SK-N-SH (cell line): ENCODE results near the gene ENTPD3. TPM values are rescaled to one million over a fixed set of nuclear protein-coding genes. Genes with fewer than 3 reads are reported as not detected.

Experiments
- CTCF ChIA-PET: fragments of 300-600, 350-600 bp; formaldehyde crosslinking; extraction: SDS; loops from one replicate; lab custom pipeline; 2021; lab: Yijun Ruan, JAX
- POLR2A ChIA-PET: fragments of 350-600 bp; sonication (Branson Sonifier 250); formaldehyde crosslinking; extraction: SDS; loops from one replicate; lab custom pipeline; 2020; ENCODE audit warnings: antibody characterized with exemption, inconsistent platforms; lab: Yijun Ruan, JAX
- DNase-seq: peaks from one replicate; pipeline ENCODE4 v3.0.0; 2012
- H2AFZ ChIP-seq: fragments of 200-600 bp; sonication (generic); 2 replicates; pipeline ENCODE4 v1.8.1; 2016; ENCODE audit warnings: antibody characterized with exemption, mild to moderate bottlenecking, low read depth
- H3F3A ChIP-seq: fragments of 200-600 bp; sonication (generic); replicated peaks from 2 replicates; pipeline ENCODE3; 2016; ENCODE audit warnings: antibody characterized with exemption, mild to moderate bottlenecking; ENCODE audit not compliant: insufficient read depth
- H3K27ac ChIP-seq, 2 experiments: fragments of 200-500 bp in 1 of 2; fragments of 200-600 bp in 1 of 2; sonication (Bioruptor generic) in 1 of 2; sonication (generic), shearing (Covaris generic) in 1 of 2; 2 replicates each; pipeline versions ENCODE4 v1.5.1 to v1.6.1; 2014 to 2016; ENCODE audit warnings: low read depth in 2 of 2, inconsistent platforms in 1 of 2, low read length in 1 of 2, mild to moderate bottlenecking in 1 of 2, mixed read lengths in 1 of 2
- H3K27me3 ChIP-seq: fragments of 200-600 bp; sonication (generic), shearing (Covaris generic); 2 replicates; pipeline ENCODE4 v1.6.1; 2016; ENCODE audit warnings: mixed run types; ENCODE audit not compliant: insufficient read depth
- H3K36me3 ChIP-seq, 2 experiments: fragments of 200-500 bp in 1 of 2; fragments of 200-600 bp in 1 of 2; sonication (Bioruptor generic) in 1 of 2; sonication (generic) in 1 of 2; replicated peaks in 1 of 2; 2 replicates each; pipeline versions ENCODE3 to v1.5.1; 2014 to 2016; ENCODE audit warnings: low read length in 1 of 2, mild to moderate bottlenecking in 1 of 2; ENCODE audit not compliant: insufficient read depth in 2 of 2, control insufficient read depth in 1 of 2
- H3K4me1 ChIP-seq, 2 experiments: fragments of 200-500 bp in 1 of 2; fragments of 200-600 bp in 1 of 2; sonication (Bioruptor generic) in 1 of 2; sonication (generic), shearing (Covaris generic) in 1 of 2; 2 replicates each; pipeline versions ENCODE4 v1.5.1 to v1.6.1; 2014 to 2016; ENCODE audit warnings: low read depth in 1 of 2, low read length in 1 of 2, mixed run types in 1 of 2; ENCODE audit not compliant: insufficient read depth in 2 of 2, control insufficient read depth in 1 of 2
- H3K4me2 ChIP-seq: fragments of 200-600 bp; sonication (generic), shearing (Covaris generic); 2 replicates; pipeline ENCODE4 v1.6.1; 2017; ENCODE audit warnings: mixed run types
- H3K4me3 ChIP-seq, 2 experiments: fragments of 200-500 bp in 1 of 2; fragments of 200-600 bp in 1 of 2; sonication (Bioruptor generic) in 1 of 2; sonication (generic), shearing (Covaris generic) in 1 of 2; 2 replicates each; pipeline versions ENCODE4 v1.5.1 to v1.8.1; 2014 to 2016; ENCODE audit warnings: low read depth in 2 of 2, inconsistent platforms in 1 of 2, low read length in 1 of 2, mild to moderate bottlenecking in 1 of 2, mixed read lengths in 1 of 2, moderate library complexity in 1 of 2
- H3K79me2 ChIP-seq: fragments of 200-600 bp; sonication (generic); 2 replicates; pipeline ENCODE4 v1.8.1; 2017; ENCODE audit warnings: mild to moderate bottlenecking; ENCODE audit not compliant: insufficient read depth
- H3K9ac ChIP-seq: fragments of 200-600 bp; sonication (generic); 2 replicates; pipeline ENCODE4 v1.6.1; 2017; ENCODE audit warnings: mixed run types
- H3K9me2 ChIP-seq: fragments of 200-600 bp; sonication (generic); 2 replicates; pipeline ENCODE4 v1.6.1; 2017; ENCODE audit warnings: mixed run types
- H3K9me3 ChIP-seq: fragments of 200-600 bp; sonication (generic); 2 replicates; pipeline ENCODE4 v1.6.1; 2017; ENCODE audit warnings: mixed run types, mild to moderate bottlenecking, moderate library complexity
- H4K20me1 ChIP-seq: fragments of 200-600 bp; sonication (generic); 2 replicates; pipeline ENCODE4 v1.6.1; 2017; ENCODE audit warnings: mild to moderate bottlenecking, mixed run types; ENCODE audit not compliant: insufficient read depth
- ELF1 ChIP-seq: IDR thresholded peaks from 2 replicates; pipeline ENCODE4 v1.4.0; 2012
- EP300 ChIP-seq, 2 experiments: IDR thresholded peaks; 2 replicates each; pipeline versions ENCODE4 v1.4.0 to v1.6.1; 2012; ENCODE audit warnings: borderline replicate concordance in 1 of 2, low read depth in 1 of 2, low read length in 1 of 2
- FOSL2 ChIP-seq: IDR thresholded peaks from 2 replicates; pipeline ENCODE4 v1.4.0; 2012; ENCODE audit warnings: low read depth, mild to moderate bottlenecking, moderate library complexity, borderline replicate concordance
- FOXJ3 ChIP-seq: sonication (generic); formaldehyde crosslinking; IDR thresholded peaks from 2 replicates; pipeline ENCODE4 v1.5.1; 2020; ENCODE audit warnings: mild to moderate bottlenecking, missing genetic modification reagents
- FOXM1 ChIP-seq: IDR thresholded peaks from 2 replicates; pipeline ENCODE4 v1.4.0; 2012; ENCODE audit warnings: low read depth, mild to moderate bottlenecking
- GATA2 ChIP-seq: sonication (generic); formaldehyde crosslinking; IDR thresholded peaks from 2 replicates; pipeline ENCODE4 v1.5.0; 2020; ENCODE audit warnings: mild to moderate bottlenecking, missing genetic modification reagents
- IRF3 ChIP-seq: fragments of 150-350 bp; IDR thresholded peaks from 2 replicates; pipeline ENCODE4 v1.6.1; 2016; ENCODE audit warnings: mild to moderate bottlenecking, low read depth, low read length
- JUND ChIP-seq: IDR thresholded peaks from 2 replicates; pipeline ENCODE4 v1.4.0; 2012
- MAX ChIP-seq: IDR thresholded peaks from 2 replicates; pipeline ENCODE4 v1.4.0; 2012; ENCODE audit warnings: low read depth
- MEF2A ChIP-seq: IDR thresholded peaks from 2 replicates; pipeline ENCODE4 v1.4.0; 2012; ENCODE audit warnings: low read depth, borderline replicate concordance
- MXI1 ChIP-seq: IDR thresholded peaks from 2 replicates; pipeline ENCODE4 v1.6.1; 2012; ENCODE audit warnings: mild to moderate bottlenecking, low read depth, low read length, improper control_type of control experiment
- NRF1 ChIP-seq: IDR thresholded peaks from 2 replicates; pipeline ENCODE4 v1.6.1; 2012; ENCODE audit warnings: low read depth, mild to moderate bottlenecking, low read length
- PBX3 ChIP-seq: IDR thresholded peaks from 2 replicates; pipeline ENCODE4; 2012
- POLR2AphosphoS5 ChIP-seq: IDR thresholded peaks from 2 replicates; pipeline ENCODE4 v1.6.1; 2012; ENCODE audit warnings: low read depth, low read length
- RAD21 ChIP-seq: IDR thresholded peaks from 2 replicates; pipeline ENCODE4 v1.6.1; 2012; ENCODE audit warnings: mild to moderate bottlenecking, low read length
- RCOR1 ChIP-seq: fragments of 150-350 bp; IDR thresholded peaks from 2 replicates; pipeline ENCODE4 v1.6.1; 2017; ENCODE audit warnings: antibody characterized with exemption, low read length
- RFX5 ChIP-seq: IDR thresholded peaks from 2 replicates; pipeline ENCODE4 v1.6.1; 2012; ENCODE audit warnings: mild to moderate bottlenecking, improper control_type of control experiment, low read length
- RXRA ChIP-seq: IDR thresholded peaks from 2 replicates; pipeline ENCODE4 v1.4.0; 2012; ENCODE audit warnings: low read depth, mild to moderate bottlenecking, borderline replicate concordance
- SMC3 ChIP-seq: IDR thresholded peaks from 2 replicates; pipeline ENCODE4 v1.6.1; 2012; ENCODE audit warnings: low read depth, low read length, improper control_type of control experiment
- TAF1 ChIP-seq: IDR thresholded peaks from 2 replicates; pipeline ENCODE4 v1.6.1; 2012; ENCODE audit warnings: low read depth, mild to moderate bottlenecking, low read length, moderate library complexity, borderline replicate concordance
- TCF12 ChIP-seq: IDR thresholded peaks from 2 replicates; pipeline ENCODE4 v1.4.0; 2012
- USF1 ChIP-seq: IDR thresholded peaks from 2 replicates; pipeline ENCODE4 v1.4.0; 2012; ENCODE audit warnings: low read depth, borderline replicate concordance
- ZBTB33 ChIP-seq: IDR thresholded peaks from 2 replicates; pipeline ENCODE4 v1.4.0; 2012; ENCODE audit warnings: low read depth, borderline replicate concordance
- WGBS: methylation state at CpG from one replicate; pipeline ENCODE4 v1.1.6; 2017; ENCODE audit warnings: low lambda C conversion rate; 5-methylcytosine and 5-hydroxymethylcytosine counted together
- polyA plus RNA-seq, 3 experiments: library from polyadenylated mRNA; depleted of rRNA; stranded (reverse); fragments of >200 nt; gene quantifications; 2 replicates each; pipeline ENCODE4 v1.2.3, GENCODE V29; 2012
- TF ChIP-seq, protein P1 (sequence below): fragments of 150-350 bp; IDR thresholded peaks from 2 replicates; pipeline ENCODE4 v1.6.1; 2017; ENCODE audit warnings: antibody characterized with exemption, low read length, low read depth, borderline replicate concordance
- TF ChIP-seq, protein P2 (sequence below): fragments of 200-600 bp; sonication (generic); IDR thresholded peaks from 2 replicates; pipeline ENCODE4 v1.6.1; 2017; ENCODE audit warnings: antibody characterized with exemption, mild to moderate bottlenecking, moderate library complexity

The ENTPD3 gene
- polyA plus RNA-seq, 1 of the 3 experiments (the other 2 are of a cell fraction), result 0.02 TPM

GRCh38 chr3:40397912-40398311 lies 10.9 kb downstream of the ENTPD3 start (continued):
- TF ChIP-seq POLR2AphosphoS5 (no peak), TAF1 (no peak), FOXM1 (no peak), NRF1 (no peak), RCOR1 (no peak), SMC3 (no peak), JUND (no peak), MEF2A (no peak), GATA2 (CRISPR knock-in tag) (no peak)
- TF ChIP-seq, all 33 proteins: peak for 0

DNA sequence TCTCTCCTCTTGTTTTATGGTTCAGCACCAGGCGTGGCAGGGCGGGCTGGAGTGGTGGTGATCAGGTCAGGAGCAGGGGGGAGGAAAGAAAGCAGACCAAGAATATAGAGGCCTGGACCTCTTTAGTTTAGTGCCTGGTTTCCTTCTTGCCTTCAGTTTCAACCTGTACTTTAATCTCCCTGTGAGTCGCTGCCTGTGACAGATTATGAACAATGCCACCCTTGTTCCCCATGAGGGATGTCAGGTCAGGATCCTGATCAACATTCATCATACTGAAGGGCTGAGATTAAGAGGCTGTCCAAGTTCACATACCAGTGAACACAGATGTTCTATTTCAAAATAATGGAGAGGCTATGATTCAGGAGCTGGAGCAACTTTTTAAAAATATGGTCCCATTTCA lies 11.4 kb downstream of the ENTPD3 start:
- H3K9me2 ChIP-seq, result no peaks in the 10 kb centered on the region
- no peak overlapping the region for H3K27ac ChIP-seq
- POLR2A ChIA-PET, result no interaction called here
- H3F3A ChIP-seq, result no peaks in the 10 kb centered on the region
- no peaks in the 10 kb centered on the region for H4K20me1 ChIP-seq
- CTCF ChIA-PET, result interaction anchor here (0.6 to 1.6 kb wide), 2 partner anchors 22 to 28 kb away, joined by 3 read pairs; no protein-coding TSS in a partner anchor
- H3K4me2 ChIP-seq, result no peak overlapping the region
- TF ChIP-seq FOXM1 (no peak), NRF1 (no peak), MAX (no peak), USF1 (no peak), RXRA (no peak), FOSL2 (no peak), TCF12 (no peak), SMC3 (no peak), RAD21 (no peak), ZBTB33 (no peak), MXI1 (no peak), RFX5 (no peak), EP300 (IDR thresholded peaks at IDR 0.05; ENCODE audit: borderline replicate concordance in 1 of 2, low read depth in 1 of 2, low read length in 1 of 2) (no peak), IRF3 (no peak), ELF1 (no peak), FOXJ3 (CRISPR knock-in tag) (no peak), PBX3 (no peak)
- TF ChIP-seq, protein P1, sequence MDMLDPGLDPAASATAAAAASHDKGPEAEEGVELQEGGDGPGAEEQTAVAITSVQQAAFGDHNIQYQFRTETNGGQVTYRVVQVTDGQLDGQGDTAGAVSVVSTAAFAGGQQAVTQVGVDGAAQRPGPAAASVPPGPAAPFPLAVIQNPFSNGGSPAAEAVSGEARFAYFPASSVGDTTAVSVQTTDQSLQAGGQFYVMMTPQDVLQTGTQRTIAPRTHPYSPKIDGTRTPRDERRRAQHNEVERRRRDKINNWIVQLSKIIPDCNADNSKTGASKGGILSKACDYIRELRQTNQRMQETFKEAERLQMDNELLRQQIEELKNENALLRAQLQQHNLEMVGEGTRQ, result no peak
- TF ChIP-seq, protein P2, sequence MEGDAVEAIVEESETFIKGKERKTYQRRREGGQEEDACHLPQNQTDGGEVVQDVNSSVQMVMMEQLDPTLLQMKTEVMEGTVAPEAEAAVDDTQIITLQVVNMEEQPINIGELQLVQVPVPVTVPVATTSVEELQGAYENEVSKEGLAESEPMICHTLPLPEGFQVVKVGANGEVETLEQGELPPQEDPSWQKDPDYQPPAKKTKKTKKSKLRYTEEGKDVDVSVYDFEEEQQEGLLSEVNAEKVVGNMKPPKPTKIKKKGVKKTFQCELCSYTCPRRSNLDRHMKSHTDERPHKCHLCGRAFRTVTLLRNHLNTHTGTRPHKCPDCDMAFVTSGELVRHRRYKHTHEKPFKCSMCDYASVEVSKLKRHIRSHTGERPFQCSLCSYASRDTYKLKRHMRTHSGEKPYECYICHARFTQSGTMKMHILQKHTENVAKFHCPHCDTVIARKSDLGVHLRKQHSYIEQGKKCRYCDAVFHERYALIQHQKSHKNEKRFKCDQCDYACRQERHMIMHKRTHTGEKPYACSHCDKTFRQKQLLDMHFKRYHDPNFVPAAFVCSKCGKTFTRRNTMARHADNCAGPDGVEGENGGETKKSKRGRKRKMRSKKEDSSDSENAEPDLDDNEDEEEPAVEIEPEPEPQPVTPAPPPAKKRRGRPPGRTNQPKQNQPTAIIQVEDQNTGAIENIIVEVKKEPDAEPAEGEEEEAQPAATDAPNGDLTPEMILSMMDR, result no peak
- WGBS, result 45% methylated on average over 3 of the region's 3 CpGs
- no peak overlapping the region for H3K4me3 ChIP-seq
- DNase-seq, result no peak
- no peaks in the 10 kb centered on the region for H3K79me2 ChIP-seq
- H3K27me3 ChIP-seq, result no peaks in the 10 kb centered on the region
- no peak overlapping the region for H3K9ac ChIP-seq
- no peaks in the 10 kb centered on the region for H3K4me1 ChIP-seq
- H2AFZ ChIP-seq, result no peak overlapping the region
- no peaks in the 10 kb centered on the region for H3K9me3 ChIP-seq
- H3K36me3 ChIP-seq, result no peaks in the 10 kb centered on the region
